Esophagus squamous epithelium (tissue), 5 donors: ENCODE measurements around the gene IL31RA. TPM values are rescaled to one million over a fixed set of nuclear protein-coding genes. Genes with fewer than 3 reads are reported as not detected.
"Not testable (repeated sequence)": the region's sequence is repeated elsewhere in the genome, so short reads cannot be mapped to it uniquely, and the experiment has no call there.

ENCODE experiments used
- DNase-seq: peaks from one replicate; lab custom pipeline; 2025; lab: John Stamatoyannopoulos, UW
- H3K27ac ChIP-seq, 4 donors: fragments of 200-600 bp; sonication (generic); one replicate each; pipeline ENCODE4 v1.5.1; 2016 to 2019; ENCODE audit warnings: mild to moderate bottlenecking in 1 of 4
- H3K27me3 ChIP-seq, 4 donors: fragments of 200-600 bp; sonication (generic); 1 replicate in 3 of 4; 2 replicates in 1 of 4; pipeline versions ENCODE4 v1.5.1 to v1.6.0; 2017 to 2021; ENCODE audit warnings: antibody characterized with exemption in 1 of 4
- H3K36me3 ChIP-seq, 3 donors: fragments of 200-600 bp; sonication (generic); one replicate each; pipeline ENCODE4 v1.5.1; 2016 to 2019
- H3K4me1 ChIP-seq, 3 donors: fragments of 200-600 bp; sonication (generic); one replicate each; pipeline ENCODE4 v1.5.1; 2017 to 2019
- H3K4me3 ChIP-seq, 4 donors: fragments of 200-600 bp; sonication (generic); 1 replicate in 3 of 4; 2 replicates in 1 of 4; pipeline ENCODE4 v1.5.1; 2016 to 2019; ENCODE audit warnings: mild to moderate bottlenecking in 2 of 4, moderate library complexity in 1 of 4
- H3K9me3 ChIP-seq, 3 donors: fragments of 200-600 bp; sonication (generic); one replicate each; pipeline ENCODE4 v1.5.1; 2016 to 2019
- POLR2A ChIP-seq, 4 donors: fragments of 450-650 bp; IDR thresholded peaks; one replicate each; pipeline ENCODE4 v1.6.1; 2017; ENCODE audit warnings: antibody characterized with exemption in 4 of 4, mild to moderate bottlenecking in 4 of 4, moderate library complexity in 3 of 4
- whole genome bisulfite sequencing, 2 donors: methylation state at CpG; one replicate each; pipeline ENCODE4 v1.1.5; 2018; 5-methylcytosine and 5-hydroxymethylcytosine counted together
- intact Hi-C: fragments of 100-400 bp; cut with DNase I; formaldehyde crosslinking; loops from one replicate; pipeline ENCODE4 v1.15.0; 2022
- total RNA-seq, 4 donors: library from RNA; depleted of rRNA; stranded (reverse); fragments of >200 nt; gene quantifications; one replicate each; pipeline ENCODE4 v1.1.0, GENCODE V29; 2016
- TF ChIP-seq, protein P1 (sequence below), 6 experiments: fragments of 450-650 bp in 4 of 6; fragments of 200-600 bp in 2 of 6; sonication (generic) in 2 of 6; IDR thresholded peaks; one replicate each; pipeline ENCODE4 v1.5.1; 2016 to 2019; ENCODE audit warnings: antibody characterized with exemption in 6 of 6, mild to moderate bottlenecking in 4 of 6, moderate library complexity in 4 of 6
- donor health status: DM: yes; HTN: yes; CAD: no.

The IL31RA gene
- not detected for total RNA-seq

DNA sequence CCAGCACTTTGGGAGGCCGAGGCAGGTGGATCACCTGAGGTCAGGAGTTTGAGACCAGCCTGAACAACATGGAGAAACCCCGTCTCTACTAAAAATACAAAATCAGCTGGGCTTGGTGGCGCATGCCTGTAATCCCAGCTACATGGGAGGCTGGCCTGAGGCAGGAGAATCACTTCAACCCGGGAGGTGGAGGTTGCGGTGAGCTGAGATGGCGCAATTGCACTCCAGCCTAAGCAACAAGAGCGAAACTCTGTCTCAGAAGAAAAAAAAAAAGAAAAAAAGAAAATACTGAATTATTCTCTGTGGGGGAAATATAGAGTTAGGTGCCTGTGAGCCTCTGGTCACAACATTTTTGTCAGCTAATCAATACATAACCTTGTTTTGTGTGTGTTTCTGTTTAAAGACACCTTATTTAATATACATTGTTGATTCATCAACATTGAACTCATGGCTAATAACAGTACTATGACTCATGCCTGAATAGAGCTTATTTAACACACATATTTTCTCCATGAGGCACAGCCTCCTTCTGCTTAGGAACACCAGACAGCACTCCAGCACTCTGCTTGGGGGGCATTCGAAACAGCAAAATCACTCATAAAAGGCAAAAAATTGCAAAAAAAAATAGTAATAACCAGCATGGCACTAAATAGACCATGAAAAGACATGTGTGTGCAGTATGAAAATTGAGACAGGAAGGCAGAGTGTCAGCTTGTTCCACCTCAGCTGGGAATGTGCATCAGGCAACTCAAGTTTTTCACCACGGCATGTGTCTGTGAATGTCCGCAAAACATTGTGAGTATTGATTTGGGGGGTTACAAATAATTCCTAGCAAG lies at the start of gene IL31RA:
Gene IL31RA, plus strand, starts transcription at position 519 of the 836 bp plus-strand sequence. Its CDS starts 214 bp downstream, at position 733.
- H3K4me3 ChIP-seq = no peak within 1 kb of the TSS
- DNase-seq = no peak
- H3K27me3 ChIP-seq = no peaks in the 10 kb centered on the region
- 50 to 74% methylated on average over 6 to 10 of the region's 10 CpGs for WGBS, 2 donors
- H3K9me3 ChIP-seq = no peaks in the 10 kb centered on the region
- H3K4me1 ChIP-seq = peaks cover 0 to 26% (median 3%) of the 10 kb centered on the region in 3 donors
- H3K27ac ChIP-seq = no peak within 1 kb of the TSS
- H3K36me3 ChIP-seq = no peaks in the 10 kb centered on the region
- intact Hi-C loops = no loop called here
- TF ChIP-seq POLR2A (IDR thresholded peaks at IDR 0.05) = no peak
- TF ChIP-seq, protein P1, sequence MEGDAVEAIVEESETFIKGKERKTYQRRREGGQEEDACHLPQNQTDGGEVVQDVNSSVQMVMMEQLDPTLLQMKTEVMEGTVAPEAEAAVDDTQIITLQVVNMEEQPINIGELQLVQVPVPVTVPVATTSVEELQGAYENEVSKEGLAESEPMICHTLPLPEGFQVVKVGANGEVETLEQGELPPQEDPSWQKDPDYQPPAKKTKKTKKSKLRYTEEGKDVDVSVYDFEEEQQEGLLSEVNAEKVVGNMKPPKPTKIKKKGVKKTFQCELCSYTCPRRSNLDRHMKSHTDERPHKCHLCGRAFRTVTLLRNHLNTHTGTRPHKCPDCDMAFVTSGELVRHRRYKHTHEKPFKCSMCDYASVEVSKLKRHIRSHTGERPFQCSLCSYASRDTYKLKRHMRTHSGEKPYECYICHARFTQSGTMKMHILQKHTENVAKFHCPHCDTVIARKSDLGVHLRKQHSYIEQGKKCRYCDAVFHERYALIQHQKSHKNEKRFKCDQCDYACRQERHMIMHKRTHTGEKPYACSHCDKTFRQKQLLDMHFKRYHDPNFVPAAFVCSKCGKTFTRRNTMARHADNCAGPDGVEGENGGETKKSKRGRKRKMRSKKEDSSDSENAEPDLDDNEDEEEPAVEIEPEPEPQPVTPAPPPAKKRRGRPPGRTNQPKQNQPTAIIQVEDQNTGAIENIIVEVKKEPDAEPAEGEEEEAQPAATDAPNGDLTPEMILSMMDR (IDR thresholded peaks at IDR 0.05) = no peak

DNA sequence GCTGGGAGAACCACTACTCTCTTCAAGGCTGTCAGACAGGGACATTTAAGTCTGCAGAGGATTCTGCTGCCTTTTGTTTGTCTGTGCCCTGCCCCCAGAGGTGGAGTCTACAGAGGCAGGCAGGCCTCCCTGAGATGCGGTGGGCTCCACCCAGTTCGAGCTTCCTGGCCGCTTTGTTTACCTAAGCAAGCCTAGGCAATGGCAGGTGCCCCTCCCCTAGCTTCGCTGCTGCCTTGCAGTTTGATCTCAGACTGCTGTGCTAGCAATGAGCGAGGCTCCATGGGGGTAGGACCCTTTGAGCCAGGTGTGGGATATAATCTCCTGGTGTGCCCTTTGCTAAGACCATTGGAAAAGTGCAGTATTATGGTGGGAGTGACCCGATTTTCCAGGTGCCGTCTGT lies 42.3 kb upstream of the IL31RA start:
- H3K36me3 ChIP-seq, H3K27me3 ChIP-seq, H3K27ac ChIP-seq, H3K9me3 ChIP-seq, intact Hi-C loops, H3K4me1 ChIP-seq, H3K4me3 ChIP-seq, DNase-seq: not testable (repeated sequence)
- WGBS, 2 donors = 35 to 78% methylated on average over 4 to 6 of the region's 7 CpGs

- H3K9me3 ChIP-seq, H3K4me1 ChIP-seq, DNase-seq, intact Hi-C loops, H3K36me3 ChIP-seq, H3K27me3 ChIP-seq, H3K27ac ChIP-seq, H3K4me3 ChIP-seq: not testable (repeated sequence)
- 42 to 72% methylated on average over 4 of the region's 4 CpGs for WGBS, 2 donors
Measured at GRCh38 chr5:55815939-55816338, 35.2 kb upstream of the IL31RA start.

DNA sequence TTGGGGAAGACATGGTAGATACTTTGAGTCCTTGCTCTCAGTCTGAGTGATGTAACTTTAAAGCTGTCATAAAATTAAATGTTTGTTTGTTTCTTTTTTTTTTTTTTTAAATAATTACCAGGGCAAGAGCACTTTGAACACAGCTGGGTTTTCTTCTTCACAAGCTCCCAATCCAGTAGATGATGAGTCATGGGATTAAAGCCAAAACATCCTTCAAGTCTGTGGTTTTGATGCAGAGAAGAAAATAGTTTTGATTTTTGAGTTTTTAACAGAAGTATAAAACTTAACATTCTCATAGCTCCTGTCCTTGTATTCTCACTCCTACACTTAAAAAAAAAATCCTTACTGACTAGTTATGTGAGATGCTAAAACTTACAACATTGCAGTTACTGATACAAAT lies 34.8 kb upstream of the IL31RA start:
- H3K4me1 ChIP-seq = no peaks in the 10 kb centered on the region
- H3K9me3 ChIP-seq = no peaks in the 10 kb centered on the region
- TF ChIP-seq POLR2A (IDR thresholded peaks at IDR 0.05) = no peak
- TF ChIP-seq, protein P1 (IDR thresholded peaks at IDR 0.05) = no peak
- peaks cover 0 to 13% (median 4%) of the 10 kb centered on the region in 4 donors for H3K27me3 ChIP-seq
- intact Hi-C loops = no loop called here
- H3K4me3 ChIP-seq = no peak overlapping the region
- H3K27ac ChIP-seq = no peak overlapping the region
- no peak for DNase-seq
- H3K36me3 ChIP-seq = no peaks in the 10 kb centered on the region

DNA sequence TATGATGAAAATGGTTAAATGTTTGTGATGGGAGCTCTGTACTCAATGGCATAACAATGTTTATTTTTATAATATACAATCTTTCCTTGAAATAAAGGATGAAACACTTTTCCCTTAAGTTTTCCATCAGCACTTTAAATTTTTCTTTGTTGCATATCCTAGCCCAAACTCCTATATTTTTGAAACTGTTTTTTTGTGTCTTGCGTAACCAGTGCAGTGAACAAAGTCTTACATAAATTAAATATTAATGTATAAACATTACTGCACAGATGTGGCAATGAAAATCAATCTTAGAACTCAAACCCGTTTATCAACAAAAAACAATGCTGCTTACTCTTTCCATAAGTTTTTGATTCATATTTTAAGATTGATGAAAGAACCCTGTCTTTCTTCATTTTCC lies 34.1 kb upstream of the IL31RA start:
- intact Hi-C loops = no loop called here
- Histone ChIP-seq H3K4me3 (no peak overlapping the region), H3K4me1 (peaks cover 0 to 5% (median 4%) of the 10 kb centered on the region in 3 donors), H3K36me3 (no peaks in the 10 kb centered on the region), H3K27ac (no peak overlapping the region), H3K27me3 (peaks cover 0 to 20% (median 7%) of the 10 kb centered on the region in 4 donors), H3K9me3 (no peaks in the 10 kb centered on the region)
- TF ChIP-seq, protein P1 (IDR thresholded peaks at IDR 0.05) = no peak
- no peak for TF ChIP-seq POLR2A (IDR thresholded peaks at IDR 0.05)
- DNase-seq = no peak
- 62 to 65% methylated on average over 2 of the region's 2 CpGs for WGBS, 2 donors

GRCh38 chr5:55820488-55820887 lies 30.7 kb upstream of the IL31RA start:
- TF ChIP-seq, protein P1 (IDR thresholded peaks at IDR 0.05) = no peak
- TF ChIP-seq POLR2A (IDR thresholded peaks at IDR 0.05) = no peak
- no peak for DNase-seq
- no peaks in the 10 kb centered on the region for H3K36me3 ChIP-seq
- whole genome bisulfite sequencing, 2 donors = 76 to 89% methylated on average over 6 of the region's 6 CpGs
- no peak overlapping the region for H3K27ac ChIP-seq
- no peak overlapping the region for H3K4me3 ChIP-seq
- intact Hi-C loops = no loop called here
- H3K4me1 ChIP-seq = peaks cover 0 to 22% (median 6%) of the 10 kb centered on the region in 3 donors
- no peaks in the 10 kb centered on the region for H3K9me3 ChIP-seq
- H3K27me3 ChIP-seq = peaks cover 0 to 47% (median 7%) of the 10 kb centered on the region in 4 donors
